NT2/D1 (cell line): Measurements from ENCODE around the gene FGD5.

ENCODE experiments used
- YY1 ChIP-seq: IDR thresholded peaks from 2 replicates; pipeline ENCODE4 v1.6.1; 2011; ENCODE audit not compliant: insufficient read length, insufficient read depth
- ZNF274 ChIP-seq: IDR thresholded peaks from 2 replicates; pipeline ENCODE4 v1.6.1; 2011; ENCODE audit warnings: mild to moderate bottlenecking, low read depth, low read length

DNA sequence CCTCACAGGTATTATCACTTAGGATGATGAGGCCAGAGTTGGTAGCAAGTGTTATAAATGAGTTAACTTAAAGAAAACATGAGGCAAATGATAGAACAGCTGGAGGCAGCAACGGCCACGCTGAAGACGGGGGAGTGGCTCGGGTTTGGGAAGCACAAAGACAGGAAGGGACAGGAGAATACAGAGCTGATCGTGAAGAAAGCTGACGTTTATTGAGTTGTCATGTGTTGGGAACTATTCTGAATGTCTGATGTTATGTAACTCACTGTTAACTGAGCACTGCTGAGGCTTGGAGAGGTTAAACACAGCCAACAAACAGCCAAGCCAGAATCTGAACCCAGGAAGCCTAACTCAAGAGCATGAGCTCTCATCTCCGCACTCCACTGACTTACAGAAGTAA, 42.3 kb downstream of the FGD5 start:
- no peak for TF ChIP-seq ZNF274
- TF ChIP-seq YY1 = no peak
